Fibroblast of skin of left quadriceps (primary cell): ENCODE measurements around the gene BTBD6.

Source experiments
- DNase-seq, 2 experiments: peaks; one replicate each; pipeline ENCODE4 v3.0.0-alpha.2; 2013; ENCODE audit warnings: low read depth in 2 of 2

BTBD6 gene

GRCh38 chr14:105229099-105229655 is 19.2 kb upstream of the BTBD6 start:
- no peak for DNase-seq

GRCh38 chr14:105240811-105241576 is 7.3 kb upstream of the BTBD6 start:
- DNase-seq: no peak

- DNase-seq: no peak
Observed at GRCh38 chr14:105241641-105242040, 6.7 kb upstream of the BTBD6 start.

DNA sequence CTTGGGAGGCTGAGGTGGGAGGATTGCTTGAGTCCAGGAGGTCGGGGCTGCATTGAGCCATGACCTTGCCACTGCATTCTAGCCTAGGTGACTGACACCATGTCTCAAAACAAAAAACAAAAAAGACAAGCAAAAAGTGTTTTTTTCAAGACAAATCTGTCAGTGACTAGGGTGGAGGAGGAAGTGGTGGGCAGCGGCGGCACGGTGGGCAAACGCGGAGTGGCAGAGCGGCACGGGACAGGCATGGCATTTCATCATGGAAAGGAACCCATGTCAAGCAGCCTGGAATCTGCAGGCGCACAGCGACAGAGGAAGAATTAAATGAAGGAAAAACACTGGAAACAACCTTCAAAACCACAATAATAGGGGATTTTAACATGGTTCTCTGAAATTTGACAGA is 4.0 kb upstream of the BTBD6 start:
- no peak for DNase-seq

- DNase-seq: no peak
Observed at GRCh38 chr14:105247026-105247425, 1.3 kb upstream of the BTBD6 start.

GRCh38 chr14:105247715-105248367 is 492 bp upstream of the BTBD6 start:
- no peak for DNase-seq

DNA sequence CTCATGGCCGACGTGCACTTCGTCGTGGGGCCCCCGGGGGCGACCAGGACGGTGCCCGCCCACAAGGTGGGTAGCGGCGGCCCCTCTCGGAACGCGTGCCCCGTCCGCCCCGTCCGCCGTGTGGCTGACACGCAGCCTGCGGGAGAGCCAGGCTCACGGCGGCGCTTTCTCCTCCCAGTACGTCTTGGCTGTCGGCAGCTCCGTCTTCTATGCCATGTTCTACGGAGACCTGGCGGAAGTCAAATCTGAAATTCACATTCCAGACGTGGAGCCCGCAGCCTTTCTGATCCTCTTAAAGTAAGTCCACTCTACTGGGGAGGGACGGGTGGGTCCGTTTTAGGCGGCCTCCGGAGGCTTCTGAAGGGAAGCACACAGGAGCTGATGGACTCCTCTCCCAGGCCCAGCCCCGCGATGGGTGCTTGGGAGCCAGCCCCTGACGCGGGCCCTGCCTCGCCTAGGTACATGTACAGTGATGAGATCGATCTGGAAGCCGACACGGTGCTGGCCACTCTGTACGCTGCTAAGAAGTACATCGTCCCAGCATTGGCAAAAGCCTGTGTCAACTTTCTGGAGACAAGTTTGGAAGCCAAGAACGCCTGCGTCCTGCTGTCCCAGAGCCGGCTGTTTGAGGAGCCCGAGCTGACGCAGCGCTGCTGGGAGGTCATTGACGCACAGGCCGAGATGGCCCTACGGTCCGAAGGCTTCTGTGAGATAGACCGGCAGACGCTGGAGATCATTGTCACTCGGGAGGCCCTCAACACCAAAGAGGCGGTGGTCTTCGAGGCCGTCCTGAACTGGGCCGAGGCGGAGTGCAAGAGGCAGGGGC is 1.1 kb downstream of the BTBD6 start:
- no peak for DNase-seq

DNA sequence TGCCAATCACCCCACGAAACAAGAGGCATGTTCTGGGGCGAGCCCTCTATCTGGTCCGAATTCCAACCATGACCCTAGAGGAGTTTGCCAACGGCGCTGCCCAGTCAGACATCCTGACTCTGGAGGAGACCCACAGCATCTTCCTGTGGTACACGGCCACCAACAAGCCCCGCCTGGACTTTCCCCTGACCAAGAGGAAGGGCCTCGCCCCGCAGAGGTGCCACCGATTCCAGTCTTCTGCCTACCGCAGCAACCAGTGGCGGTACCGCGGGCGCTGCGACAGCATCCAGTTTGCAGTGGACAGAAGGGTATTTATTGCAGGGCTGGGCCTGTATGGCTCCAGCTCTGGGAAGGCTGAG is 1.7 kb downstream of the BTBD6 start:
- DNase-seq: no peak

GRCh38 chr14:105250986-105251385 is 2.7 kb downstream of the BTBD6 start:
- no peak for DNase-seq

- DNase-seq: no peak
Observed at GRCh38 chr14:105251920-105252319, 3.6 kb downstream of the BTBD6 start.

GRCh38 chr14:105252552-105253328 is 4.4 kb downstream of the BTBD6 start:
- DNase-seq: no peak

GRCh38 chr14:105253329-105253682 is 5.0 kb downstream of the BTBD6 start:
- DNase-seq: no peak

DNA sequence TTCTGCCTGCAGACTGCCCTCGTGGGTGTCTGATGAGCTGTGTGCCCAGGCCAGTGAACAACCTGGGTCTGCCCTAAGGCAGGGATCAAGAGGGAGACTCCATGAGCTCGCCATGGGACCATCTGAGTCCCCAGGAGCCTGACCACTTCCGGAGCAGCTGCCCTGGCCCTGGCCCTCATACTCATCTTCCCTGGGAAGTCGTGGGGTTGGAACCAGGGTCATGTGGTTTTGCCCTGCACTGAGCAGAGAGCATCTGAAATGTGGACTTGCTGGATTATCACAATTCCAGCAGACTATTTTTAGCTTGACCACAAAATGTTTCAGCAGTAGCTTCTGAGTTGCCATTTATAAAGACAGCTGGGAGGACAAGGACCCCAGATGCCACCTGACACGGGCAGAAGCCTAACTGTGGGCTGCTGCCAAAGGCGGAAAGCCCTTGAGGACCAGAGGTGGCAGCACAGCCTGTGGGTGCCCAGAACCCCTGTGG is 6.7 kb downstream of the BTBD6 start:
- no peak for DNase-seq

DNA sequence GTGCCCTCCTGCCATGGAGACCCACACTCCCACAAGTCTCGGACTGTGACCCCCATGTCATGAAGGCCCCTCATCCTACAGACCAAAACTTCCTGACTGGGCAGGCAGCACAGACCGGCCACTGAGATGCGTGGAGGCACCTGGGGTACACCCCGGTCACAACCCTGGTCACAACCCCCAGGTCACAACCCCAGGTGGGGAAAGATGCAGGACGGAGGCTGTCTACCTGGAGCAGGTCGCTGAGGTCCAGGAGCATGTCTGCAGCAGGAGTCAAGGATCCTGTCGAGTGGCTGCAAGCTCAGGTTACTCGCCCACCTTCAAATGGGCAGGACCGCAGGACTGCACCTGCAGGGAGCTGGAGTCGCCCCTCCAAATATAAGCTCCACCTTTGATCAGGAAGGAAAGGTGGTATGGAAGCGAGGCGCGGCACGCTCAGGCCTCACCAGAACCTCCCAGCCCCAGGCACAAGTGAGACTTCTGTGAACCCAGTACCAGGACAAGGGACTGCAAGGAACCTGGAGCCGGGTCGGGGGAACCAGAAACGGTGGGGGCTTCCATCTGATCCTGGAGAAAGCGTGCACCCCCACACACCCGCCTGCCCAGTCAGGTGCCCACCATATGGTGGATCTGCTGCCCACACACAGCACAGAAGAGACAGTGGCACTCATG is 8.1 kb downstream of the BTBD6 start:
- no peak for DNase-seq

DNA sequence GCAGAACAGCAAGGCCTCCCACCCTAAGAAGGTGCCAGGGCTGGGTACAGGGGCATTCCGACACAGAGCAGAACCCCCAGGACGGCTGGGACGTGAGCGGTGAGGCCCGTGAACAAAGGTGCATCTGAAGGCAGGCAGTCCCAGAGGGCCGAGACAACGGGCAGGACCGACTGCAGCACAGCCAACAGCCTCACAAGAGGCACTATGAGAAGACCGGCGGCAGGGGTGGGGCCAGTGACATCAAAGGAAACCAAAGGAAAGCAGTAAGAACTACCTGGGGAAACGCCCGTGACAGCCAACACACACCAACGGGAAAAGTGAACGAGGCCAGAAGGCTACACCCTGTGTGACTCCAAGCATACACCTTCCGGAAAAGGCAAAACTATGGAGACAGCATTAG is 9.1 kb downstream of the BTBD6 start:
- DNase-seq: no peak

DNA sequence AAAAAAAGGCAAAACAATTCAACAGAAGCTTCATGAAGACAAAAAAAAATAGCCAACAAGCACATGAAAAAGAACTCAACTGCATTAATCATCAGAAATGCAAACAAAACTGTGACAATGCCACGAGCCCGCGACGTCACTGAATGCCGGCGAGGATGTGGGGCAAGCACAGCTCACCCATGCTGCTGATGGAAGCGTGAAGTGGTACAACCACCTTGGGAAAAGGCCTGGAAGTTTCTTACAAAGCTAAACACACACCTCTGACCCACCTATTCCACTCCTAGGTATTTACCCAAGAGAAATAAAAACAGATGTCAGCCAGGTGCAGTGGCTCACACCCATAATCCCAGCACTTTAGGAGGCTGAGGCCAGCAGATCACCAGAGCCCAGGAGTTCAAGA is 10.5 kb downstream of the BTBD6 start:
- DNase-seq: no peak

DNA sequence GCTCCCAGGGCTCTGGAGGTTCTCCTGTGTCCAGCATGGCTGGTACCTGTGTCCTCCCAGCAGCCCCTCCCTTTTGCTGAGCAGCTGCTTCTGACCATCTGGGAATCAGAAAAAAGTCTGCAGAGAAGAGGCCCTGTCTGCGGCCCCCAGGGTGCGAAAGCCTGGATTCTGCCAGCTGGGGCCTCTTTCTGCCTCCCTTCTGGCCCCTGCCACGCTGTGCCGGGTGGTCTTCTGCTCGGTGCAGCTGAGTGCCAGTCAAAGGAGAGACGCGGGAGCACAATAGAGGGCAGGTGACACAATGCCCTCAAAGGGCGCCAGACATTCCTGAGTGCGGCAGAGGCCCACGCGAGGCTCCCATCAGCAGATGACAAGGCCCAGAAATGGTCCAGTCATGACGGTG is 12.6 kb downstream of the BTBD6 start:
- no peak for DNase-seq

- DNase-seq: no peak
Observed at GRCh38 chr14:105261781-105262180, 13.4 kb downstream of the BTBD6 start.

DNA sequence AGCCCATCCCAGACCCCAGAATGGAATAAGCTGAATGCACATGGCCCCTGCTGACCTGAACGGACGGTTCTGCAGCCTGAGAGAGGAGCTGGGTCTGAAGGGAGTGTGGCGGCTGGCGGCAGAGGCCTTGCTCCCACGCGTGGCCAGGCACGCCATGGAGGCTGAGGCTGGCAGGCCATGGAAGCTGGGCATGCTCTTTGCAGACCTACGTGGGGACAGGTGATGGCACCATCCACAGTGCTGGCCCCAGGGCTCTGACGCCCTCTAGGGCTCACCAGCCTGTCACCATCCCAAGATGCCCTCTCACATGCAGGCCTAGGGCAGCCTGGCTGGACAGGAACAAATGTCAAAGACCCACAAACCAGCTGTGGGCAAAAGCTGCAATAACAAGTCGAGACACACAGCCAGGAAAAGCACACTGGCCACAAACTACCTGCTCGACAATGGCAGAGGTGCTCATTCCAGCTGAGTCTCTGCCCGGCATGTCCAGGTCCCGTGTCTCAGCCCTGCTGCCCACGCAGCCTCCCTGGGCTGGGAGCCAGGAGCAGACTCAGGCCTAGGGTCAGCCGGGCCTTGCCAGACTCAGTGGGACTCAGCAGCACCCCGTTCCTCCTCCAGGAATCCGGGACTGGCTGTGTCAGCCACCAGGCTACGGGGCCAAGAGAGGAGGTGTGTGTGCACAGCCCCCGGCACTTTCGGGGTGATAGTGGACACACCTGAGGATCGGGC is 19.7 kb downstream of the BTBD6 start:
- DNase-seq: no peak

GRCh38 chr14:105268736-105269354 is 20.5 kb downstream of the BTBD6 start:
- DNase-seq: no peak
